SH-SY5Y (cell line): ENCODE results near the gene UBE2G1.

Experiments
- GATA2 ChIP-seq: IDR thresholded peaks from 2 replicates; pipeline ENCODE4 v1.6.1; 2011; ENCODE audit warnings: mild to moderate bottlenecking, low read depth, low read length
- GATA3 ChIP-seq: IDR thresholded peaks from 2 replicates; pipeline ENCODE4 v1.6.1; 2011; ENCODE audit warnings: low read depth, mild to moderate bottlenecking, low read length, moderate library complexity

Gene UBE2G1

GRCh38 chr17:4366327-4367063 is at the start of gene UBE2G1:
TSS of gene UBE2G1 (minus strand) at chr17:4366675. CDS start at chr17:4366316, 359 bp downstream.
- TF ChIP-seq GATA3, result no peak
- no peak for TF ChIP-seq GATA2

GRCh38 chr17:4412933-4413831 is 46.7 kb upstream of the UBE2G1 start:
- TF ChIP-seq GATA3 (no peak), GATA2 (no peak)

- TF ChIP-seq GATA3, result no peak
- no peak for TF ChIP-seq GATA2
These were observed 44.7 kb upstream of the UBE2G1 start for GRCh38 chr17:4411201-4411600.

GRCh38 chr17:4409659-4410058 is 43.2 kb upstream of the UBE2G1 start:
- TF ChIP-seq GATA2, result no peak
- no peak for TF ChIP-seq GATA3

- TF ChIP-seq GATA3 (no peak), GATA2 (no peak)
These were observed 41.4 kb upstream of the UBE2G1 start for GRCh38 chr17:4407851-4408250.

GRCh38 chr17:4407216-4407615 is 40.7 kb upstream of the UBE2G1 start:
- TF ChIP-seq GATA2 (no peak), GATA3 (no peak)

- TF ChIP-seq GATA3 (no peak), GATA2 (no peak)
These were observed 39.9 kb upstream of the UBE2G1 start for GRCh38 chr17:4406386-4406785.

- TF ChIP-seq GATA3, result no peak
- TF ChIP-seq GATA2, result no peak
These were observed 39.2 kb upstream of the UBE2G1 start for GRCh38 chr17:4405699-4406098.

- TF ChIP-seq GATA2 (no peak), GATA3 (no peak)
These were observed 38.7 kb upstream of the UBE2G1 start for GRCh38 chr17:4405038-4405669.

- TF ChIP-seq GATA3 (no peak), GATA2 (no peak)
These were observed 31.4 kb upstream of the UBE2G1 start for GRCh38 chr17:4397840-4398239.

GRCh38 chr17:4395111-4395478 is 28.6 kb upstream of the UBE2G1 start:
- TF ChIP-seq GATA3 (no peak), GATA2 (no peak)

- TF ChIP-seq GATA3, result no peak
- no peak for TF ChIP-seq GATA2
These were observed 28.0 kb upstream of the UBE2G1 start for GRCh38 chr17:4394208-4395110.

- no peak for TF ChIP-seq GATA2
- no peak for TF ChIP-seq GATA3
These were observed 27.3 kb upstream of the UBE2G1 start for GRCh38 chr17:4393806-4394205.
